OCI-LY7 (cell line): ENCODE results near the gene OR13C5. TPM values are rescaled to one million over a fixed set of nuclear protein-coding genes. Genes with fewer than 3 reads are reported as not detected.
"Not testable (repeated sequence)": the region's sequence is repeated elsewhere in the genome, so short reads cannot be mapped to it uniquely, and the experiment has no call there.

Source experiments
- BruUV-seq: library from RNA; stranded (reverse); fragments of 400-500 nt; replicated peaks from 2 replicates; lab custom pipeline; 2021; lab: Mats Ljungman, UMichigan
- CTCF ChIA-PET: fragments of 300-600 bp; sonication (Branson Sonifier 250); formaldehyde crosslinking; loops from one replicate; lab custom pipeline; 2022; ENCODE audit warnings: antibody characterized with exemption; ENCODE audit not compliant: unreplicated experiment; lab: Charles Lee
- POLR2A ChIA-PET: fragments of 300-600 bp; sonication (Branson Sonifier 250); formaldehyde crosslinking; loops from one replicate; lab custom pipeline; 2022; ENCODE audit warnings: antibody characterized with exemption; lab: Charles Lee
- DNase-seq: peaks from one replicate; pipeline ENCODE4 v3.0.0-alpha.2; 2015; ENCODE audit warnings: low spot score
- H2AFZ ChIP-seq: fragments of 200-600 bp; sonication (generic), shearing (Covaris generic); 2 replicates; pipeline ENCODE4 v1.6.1; 2014; ENCODE audit warnings: mild to moderate bottlenecking, antibody characterized with exemption, low read length, moderate library complexity
- H3K27ac ChIP-seq: fragments of 200-600 bp; sonication (generic); 2 replicates; pipeline ENCODE4 v1.5.1; 2014; ENCODE audit warnings: mixed run types, low read depth, mild to moderate bottlenecking, moderate library complexity, low read length, inconsistent platforms; ENCODE audit not compliant: poor library complexity, severe bottlenecking
- H3K36me3 ChIP-seq: fragments of 200-600 bp; sonication (generic); 2 replicates; pipeline ENCODE4 v1.6.1; 2014; ENCODE audit warnings: mild to moderate bottlenecking, antibody characterized with exemption, low read length, moderate library complexity, mixed read lengths; ENCODE audit not compliant: insufficient read depth
- H3K4me1 ChIP-seq: fragments of 200-600 bp; sonication (generic); 2 replicates; pipeline ENCODE4 v1.5.1; 2014; ENCODE audit warnings: mild to moderate bottlenecking, low read length; ENCODE audit not compliant: insufficient read depth, poor library complexity, severe bottlenecking
- H3K4me2 ChIP-seq: fragments of 200-600 bp; sonication (generic); 2 replicates; pipeline ENCODE4 v1.6.1; 2014; ENCODE audit warnings: mild to moderate bottlenecking, low read length
- H3K4me3 ChIP-seq: fragments of 200-600 bp; sonication (generic); 2 replicates; pipeline ENCODE4 v1.5.1; 2014; ENCODE audit warnings: mild to moderate bottlenecking, low read depth, low read length; ENCODE audit not compliant: poor library complexity, severe bottlenecking
- H3K79me2 ChIP-seq: fragments of 200-600 bp; sonication (generic); 2 replicates; pipeline ENCODE4 v1.6.1; 2016; ENCODE audit warnings: low read depth, mild to moderate bottlenecking, low read length, moderate library complexity, mixed read lengths; ENCODE audit not compliant: insufficient read depth
- H3K9me2 ChIP-seq: fragments of 200-600 bp; sonication (generic); 2 replicates; pipeline ENCODE4 v1.6.1; 2016; ENCODE audit warnings: mild to moderate bottlenecking, low read length, mixed read lengths; ENCODE audit not compliant: insufficient read depth
- H3K9me3 ChIP-seq: fragments of 200-600 bp; sonication (generic); 2 replicates; pipeline ENCODE4 v1.6.1; 2014; ENCODE audit warnings: mild to moderate bottlenecking, mixed run types, low read length, mixed read lengths
- H4K20me1 ChIP-seq: fragments of 200-600 bp; sonication (generic); 2 replicates; pipeline ENCODE4 v1.6.1; 2014; ENCODE audit warnings: mild to moderate bottlenecking, antibody characterized with exemption, low read length, moderate library complexity, mixed read lengths; ENCODE audit not compliant: insufficient read depth
- EZH2phosphoT487 ChIP-seq: fragments of 200-600 bp; sonication (generic); IDR thresholded peaks from 2 replicates; pipeline ENCODE4 v1.6.1; 2018; ENCODE audit warnings: low read depth, borderline replicate concordance, mild to moderate bottlenecking, mixed run types, antibody characterized with exemption, low read length, moderate library complexity, mixed read lengths
- intact Hi-C: fragments of 100-400 bp; cut with micrococcal nuclease; formaldehyde crosslinking; loops from one replicate; pipeline ENCODE4 v1.10.0; 2022; ENCODE audit not compliant: unreplicated experiment
- total RNA-seq, 2 experiments: library from RNA; depleted of rRNA in 1 of 2; stranded (reverse); fragments of >200 nt in 1 of 2; shearing (Covaris generic) in 1 of 2; gene quantifications; 2 replicates each; pipeline ENCODE4 v1.2.3, GENCODE V29; 2014 to 2022
- TF ChIP-seq, protein P1 (sequence below): fragments of 200-600 bp; sonication (generic); conservative IDR thresholded peaks from 2 replicates; pipeline ENCODE4 v1.5.1; 2014; ENCODE audit warnings: mild to moderate bottlenecking, antibody characterized with exemption, low read length, moderate library complexity, mixed read lengths

Gene OR13C5
- total RNA-seq, 2 experiments from 2014 or later: not detected

DNA sequence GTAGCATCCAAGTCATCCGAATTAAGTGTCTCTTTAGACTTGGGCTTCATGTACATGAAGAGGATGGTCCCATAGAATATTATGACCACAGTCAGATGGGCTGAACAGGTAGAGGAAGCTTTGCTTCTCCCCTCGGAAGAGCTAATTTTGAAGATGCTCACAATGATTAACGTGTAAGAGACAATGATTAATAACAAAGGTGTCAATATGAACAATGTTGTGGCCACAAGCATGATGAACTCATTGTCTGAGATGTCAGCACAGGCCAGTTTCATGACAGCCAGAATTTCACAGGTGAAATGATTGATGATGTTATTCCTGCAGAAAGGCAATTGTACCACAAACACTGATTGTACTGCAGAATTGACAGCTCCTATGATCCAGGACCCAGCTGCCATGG is 5.6 kb upstream of the OR13C5 start:
- DNase-seq: no peak
- Histone ChIP-seq H2AFZ (no peak overlapping the region), H3K36me3 (no peaks in the 10 kb centered on the region), H3K79me2 (no peaks in the 10 kb centered on the region), H3K4me2 (no peak overlapping the region), H3K4me1 (no peaks in the 10 kb centered on the region), H3K27ac (no peak overlapping the region), H4K20me1 (no peaks in the 10 kb centered on the region), H3K4me3 (no peak overlapping the region), H3K9me2 (no peaks in the 10 kb centered on the region), H3K9me3 (no peaks in the 10 kb centered on the region)
- intact Hi-C loops: no loop called here
- no TSS peak for BruUV-seq
- no peak for TF ChIP-seq EZH2phosphoT487
- TF ChIP-seq, protein P1, sequence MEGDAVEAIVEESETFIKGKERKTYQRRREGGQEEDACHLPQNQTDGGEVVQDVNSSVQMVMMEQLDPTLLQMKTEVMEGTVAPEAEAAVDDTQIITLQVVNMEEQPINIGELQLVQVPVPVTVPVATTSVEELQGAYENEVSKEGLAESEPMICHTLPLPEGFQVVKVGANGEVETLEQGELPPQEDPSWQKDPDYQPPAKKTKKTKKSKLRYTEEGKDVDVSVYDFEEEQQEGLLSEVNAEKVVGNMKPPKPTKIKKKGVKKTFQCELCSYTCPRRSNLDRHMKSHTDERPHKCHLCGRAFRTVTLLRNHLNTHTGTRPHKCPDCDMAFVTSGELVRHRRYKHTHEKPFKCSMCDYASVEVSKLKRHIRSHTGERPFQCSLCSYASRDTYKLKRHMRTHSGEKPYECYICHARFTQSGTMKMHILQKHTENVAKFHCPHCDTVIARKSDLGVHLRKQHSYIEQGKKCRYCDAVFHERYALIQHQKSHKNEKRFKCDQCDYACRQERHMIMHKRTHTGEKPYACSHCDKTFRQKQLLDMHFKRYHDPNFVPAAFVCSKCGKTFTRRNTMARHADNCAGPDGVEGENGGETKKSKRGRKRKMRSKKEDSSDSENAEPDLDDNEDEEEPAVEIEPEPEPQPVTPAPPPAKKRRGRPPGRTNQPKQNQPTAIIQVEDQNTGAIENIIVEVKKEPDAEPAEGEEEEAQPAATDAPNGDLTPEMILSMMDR: no peak
- ChIA-PET CTCF (no interaction called here), POLR2A (interaction anchor here (0.6 kb wide), 1 partner anchor 1067 kb away, joined by 3 read pairs; no protein-coding TSS in a partner anchor)

DNA sequence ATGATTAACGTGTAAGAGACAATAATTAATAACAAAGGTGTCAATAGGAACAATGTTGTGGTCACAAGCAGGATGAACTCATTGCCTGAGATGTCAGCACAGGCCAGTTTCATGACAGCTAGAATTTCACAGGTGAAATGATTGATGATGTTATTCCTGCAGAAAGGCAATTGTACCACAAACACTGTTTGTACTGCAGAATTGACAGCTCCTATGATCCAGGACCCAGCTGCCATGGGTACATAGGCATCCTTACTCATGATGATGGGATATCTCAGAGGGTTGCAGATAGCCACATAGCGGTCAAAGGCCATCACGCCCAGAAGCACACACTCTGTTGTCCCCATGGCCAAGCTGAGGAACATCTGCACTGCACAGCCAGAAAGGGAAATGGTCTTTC is 464 bp downstream of the OR13C5 start:
- H4K20me1 ChIP-seq, intact Hi-C loops, DNase-seq, H3K27ac ChIP-seq, H3K36me3 ChIP-seq, H2AFZ ChIP-seq, CTCF ChIA-PET, H3K79me2 ChIP-seq, H3K4me2 ChIP-seq, H3K9me2 ChIP-seq, H3K4me3 ChIP-seq, H3K4me1 ChIP-seq, BruUV-seq, H3K9me3 ChIP-seq, POLR2A ChIA-PET: not testable (repeated sequence)

DNA sequence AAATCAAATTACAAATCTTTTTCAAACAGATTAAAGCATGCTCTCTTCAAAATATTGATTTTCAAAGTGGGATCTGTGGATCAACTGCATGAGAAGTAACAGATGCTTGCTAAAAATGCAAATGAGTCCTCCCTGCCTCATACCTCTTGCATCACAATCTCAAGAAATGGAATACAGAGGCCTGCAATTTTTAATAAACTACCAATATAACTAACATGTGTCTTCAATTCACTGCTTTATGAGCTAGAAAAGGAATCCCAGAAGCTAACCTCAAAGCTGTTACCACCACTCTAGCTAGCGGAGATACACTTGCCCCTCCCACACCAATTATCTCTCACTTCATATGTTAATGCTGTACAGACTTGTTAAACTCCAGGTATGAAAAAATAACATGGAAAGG is 9.6 kb downstream of the OR13C5 start:
- no peaks in the 10 kb centered on the region for H3K4me1 ChIP-seq
- ChIA-PET POLR2A (interaction anchor here (0.6 to 1.0 kb wide), 2 partner anchors 525 to 1483 kb away, joined by 3 read pairs; no protein-coding TSS in a partner anchor), CTCF (no interaction called here)
- no TSS peak for BruUV-seq
- H3K9me3 ChIP-seq: no peaks in the 10 kb centered on the region
- no peaks in the 10 kb centered on the region for H3K79me2 ChIP-seq
- no peaks in the 10 kb centered on the region for H3K9me2 ChIP-seq
- TF ChIP-seq, protein P1: no peak
- no peak for TF ChIP-seq EZH2phosphoT487
- H3K4me3 ChIP-seq: no peak overlapping the region
- no peak overlapping the region for H3K4me2 ChIP-seq
- H3K36me3 ChIP-seq: no peaks in the 10 kb centered on the region
- intact Hi-C loops: no loop called here
- DNase-seq: no peak
- no peak overlapping the region for H2AFZ ChIP-seq
- no peak overlapping the region for H3K27ac ChIP-seq
- no peaks in the 10 kb centered on the region; the same call in 1 of the 2 replicates for H4K20me1 ChIP-seq
